Large intestine (tissue), 3 donors: Measurements from ENCODE around the gene RAE1. TPM values are rescaled to one million over a fixed set of nuclear protein-coding genes. Genes with fewer than 3 reads are reported as not detected.

Experiments used
- DNase-seq, 2 donors: peaks; one replicate each; pipeline versions ENCODE4 v3.0.0 to v3.0.0-alpha.2; 2013
- H3K27ac ChIP-seq: one replicate; pipeline ENCODE4 v1.5.1; 2013; ENCODE audit warnings: low read length
- H3K27me3 ChIP-seq: 2 replicates; pipeline ENCODE4 v1.6.1; 2013; ENCODE audit warnings: low read length; ENCODE audit not compliant: control insufficient read depth, insufficient read depth
- H3K36me3 ChIP-seq: 2 replicates; pipeline ENCODE4 v1.6.1; 2013; ENCODE audit warnings: low read length; ENCODE audit not compliant: control insufficient read depth, insufficient read depth
- H3K4me1 ChIP-seq: one replicate; pipeline ENCODE4 v1.6.1; 2013; ENCODE audit warnings: low read length; ENCODE audit not compliant: control insufficient read depth, insufficient read depth
- H3K4me3 ChIP-seq: one replicate; pipeline ENCODE4 v1.5.1; 2013; ENCODE audit warnings: low read length
- H3K9me3 ChIP-seq: one replicate; pipeline ENCODE4 v1.6.1; 2013; ENCODE audit warnings: mild to moderate bottlenecking, low read depth, low read length, moderate library complexity; ENCODE audit not compliant: control insufficient read depth
- WGBS: methylation state at CpG from one replicate; pipeline ENCODE4 v1.1.5; 2013; ENCODE audit warnings: low lambda C conversion rate; ENCODE audit not compliant: insufficient coverage; 5-methylcytosine and 5-hydroxymethylcytosine counted together
- polyA plus RNA-seq: library from polyadenylated mRNA; unstranded; fragments of 120-200 nt; gene quantifications from one replicate; pipeline ENCODE4 v1.2.1, GENCODE V29; 2013

The RAE1 gene
- polyA plus RNA-seq, 1 donor = 34.4 TPM

GRCh38 chr20:57325632-57326356, 25.3 kb upstream of the RAE1 start:
- H3K27ac ChIP-seq = no peak overlapping the region
- DNase-seq = no peak
- H3K4me1 ChIP-seq = no peaks in the 10 kb centered on the region
- 65% methylated on average over 2 of the region's 12 CpGs for WGBS
- peaks cover 13% of the 10 kb centered on the region for H3K27me3 ChIP-seq
- H3K9me3 ChIP-seq = peaks cover 6% of the 10 kb centered on the region
- H3K36me3 ChIP-seq = no peaks in the 10 kb centered on the region
- H3K4me3 ChIP-seq = no peak overlapping the region

- no peak overlapping the region for H3K27ac ChIP-seq
- H3K27me3 ChIP-seq = peaks cover 16% of the 10 kb centered on the region
- H3K9me3 ChIP-seq = peaks cover 6% of the 10 kb centered on the region
- WGBS = no CpG with 5 or more reads among the region's 8 CpGs
- DNase-seq = peak; percentile 16 to 54
- no peaks in the 10 kb centered on the region for H3K36me3 ChIP-seq
- no peaks in the 10 kb centered on the region for H3K4me1 ChIP-seq
- no peak overlapping the region for H3K4me3 ChIP-seq
These were observed 24.2 kb upstream of the RAE1 start for GRCh38 chr20:57326667-57327455.

- H3K9me3 ChIP-seq = peaks cover 6% of the 10 kb centered on the region
- no peak for DNase-seq
- WGBS = 100% methylated on average over 1 of the region's 6 CpGs
- H3K4me1 ChIP-seq = no peaks in the 10 kb centered on the region
- H3K27me3 ChIP-seq = peaks cover 19% of the 10 kb centered on the region
- no peak overlapping the region for H3K27ac ChIP-seq
- H3K36me3 ChIP-seq = no peaks in the 10 kb centered on the region
- H3K4me3 ChIP-seq = no peak overlapping the region
These were observed 23.2 kb upstream of the RAE1 start for GRCh38 chr20:57327820-57328219.

GRCh38 chr20:57329608-57330221, 21.3 kb upstream of the RAE1 start, which contains the start of gene SPO11:
Gene SPO11, plus strand, starts transcription at chr20:57329803. Its CDS starts 65 bp downstream, at chr20:57329868.
- no peak within 1 kb of the TSS for H3K4me3 ChIP-seq
- H3K36me3 ChIP-seq = no peaks in the 10 kb centered on the region
- no peak within 1 kb of the TSS for H3K27ac ChIP-seq
- no CpG with 5 or more reads among the region's 40 CpGs for WGBS
- H3K9me3 ChIP-seq = peaks cover 6% of the 10 kb centered on the region
- H3K27me3 ChIP-seq = peaks cover 17% of the 10 kb centered on the region
- no peak for DNase-seq
- H3K4me1 ChIP-seq = no peaks in the 10 kb centered on the region

- no peak overlapping the region for H3K4me3 ChIP-seq
- no peaks in the 10 kb centered on the region for H3K36me3 ChIP-seq
- 93% methylated on average over 3 of the region's 8 CpGs for WGBS
- H3K9me3 ChIP-seq = peaks cover 6% of the 10 kb centered on the region
- DNase-seq = no peak
- no peak overlapping the region for H3K27ac ChIP-seq
- no peaks in the 10 kb centered on the region for H3K4me1 ChIP-seq
- peaks cover 17% of the 10 kb centered on the region for H3K27me3 ChIP-seq
These were observed 20.1 kb upstream of the RAE1 start for GRCh38 chr20:57330998-57331397.

GRCh38 chr20:57332105-57333089, 18.7 kb upstream of the RAE1 start:
- H3K36me3 ChIP-seq = no peaks in the 10 kb centered on the region
- no peak overlapping the region for H3K27ac ChIP-seq
- no peak overlapping the region for H3K4me3 ChIP-seq
- H3K27me3 ChIP-seq = peaks cover 17% of the 10 kb centered on the region
- H3K4me1 ChIP-seq = no peaks in the 10 kb centered on the region
- DNase-seq = no peak
- 14% methylated on average over 1 of the region's 1 CpG for WGBS
- H3K9me3 ChIP-seq = peaks cover 6% of the 10 kb centered on the region

GRCh38 chr20:57335392-57335791, 15.7 kb upstream of the RAE1 start:
- H3K36me3 ChIP-seq = no peaks in the 10 kb centered on the region
- H3K27me3 ChIP-seq = peaks cover 6% of the 10 kb centered on the region
- no peaks in the 10 kb centered on the region for H3K4me1 ChIP-seq
- H3K4me3 ChIP-seq = no peak overlapping the region
- H3K9me3 ChIP-seq = no peaks in the 10 kb centered on the region
- H3K27ac ChIP-seq = no peak overlapping the region
- 100% methylated on average over 2 of the region's 2 CpGs for WGBS
- DNase-seq = no peak

- Histone ChIP-seq H3K9me3 (no peaks in the 10 kb centered on the region), H3K4me1 (no peaks in the 10 kb centered on the region), H3K4me3 (no peak overlapping the region), H3K27me3 (peaks cover 2% of the 10 kb centered on the region), H3K36me3 (no peaks in the 10 kb centered on the region), H3K27ac (no peak overlapping the region)
- no CpG with 5 or more reads among the region's 2 CpGs for WGBS
- no peak for DNase-seq
These were observed 9.4 kb upstream of the RAE1 start for GRCh38 chr20:57341663-57342062.

GRCh38 chr20:57342829-57343228, 8.2 kb upstream of the RAE1 start:
- H3K4me1 ChIP-seq = no peaks in the 10 kb centered on the region
- no peak for DNase-seq

More at GRCh38 chr20:57342829-57343228, 8.2 kb upstream of the RAE1 start:
- Histone ChIP-seq H3K27ac (no peak overlapping the region), H3K27me3 (peaks cover 2% of the 10 kb centered on the region), H3K9me3 (no peaks in the 10 kb centered on the region), H3K36me3 (no peaks in the 10 kb centered on the region), H3K4me3 (no peak overlapping the region)
- no CpG with 5 or more reads among the region's 2 CpGs for WGBS
